ENCODE measurements around the gene SRF. TPM values are rescaled to one million over a fixed set of nuclear protein-coding genes. Genes with fewer than 3 reads are reported as not detected.

Gene SRF
- total RNA-seq, 1 experiment from 2014 or later, result 25.4 TPM

- no peaks in the 10 kb centered on the region for H3K9me3 ChIP-seq (ENCODE audit: insufficient read depth, low read depth)
- no peak overlapping the region for H3K4me3 ChIP-seq
- no peaks in the 10 kb centered on the region; the same call in 1 of the 2 replicates for H3F3A ChIP-seq (ENCODE audit: insufficient read depth, low read depth)
- intact Hi-C loops (cut with micrococcal nuclease; ENCODE audit: unreplicated experiment), result no loop called here
- no peaks in the 10 kb centered on the region for H3K36me3 ChIP-seq (ENCODE audit: low read depth)
- H3K27me3 ChIP-seq (ENCODE audit: insufficient read depth, low read depth), result no peaks in the 10 kb centered on the region
- BruUV-seq (replicated peaks), result no TSS peak
- H3K27ac ChIP-seq, result no peak overlapping the region
- no peaks in the 10 kb centered on the region for H4K20me1 ChIP-seq (ENCODE audit: insufficient read depth)
- H3K4me1 ChIP-seq (replicated peaks; ENCODE audit: insufficient read depth), result no peaks in the 10 kb centered on the region
- ChIA-PET CTCF (no interaction called here), POLR2A (ENCODE audit: unreplicated experiment) (no interaction called here)
- H3K79me2 ChIP-seq (ENCODE audit: low read depth), result no peaks in the 10 kb centered on the region
- H3K9me2 ChIP-seq (ENCODE audit: insufficient read depth), result no peaks in the 10 kb centered on the region
- TF ChIP-seq CTCF (conservative IDR thresholded peaks at IDR 0.05) (no peak), EZH2 (IDR thresholded peaks at IDR 0.05; ENCODE audit: low read depth) (no peak)
- no peak overlapping the region for H2AFZ ChIP-seq
- DNase-seq, result no peak
- H3K4me2 ChIP-seq, result no peak overlapping the region
These were observed 49.4 kb downstream of the SRF start for GRCh38 chr6:43220439-43220951.

- ChIA-PET CTCF (no interaction called here), POLR2A (ENCODE audit: unreplicated experiment) (no interaction called here)
- Histone ChIP-seq H3K4me1 (replicated peaks; ENCODE audit: insufficient read depth) (no peaks in the 10 kb centered on the region), H2AFZ (no peak overlapping the region), H3K36me3 (ENCODE audit: low read depth) (no peaks in the 10 kb centered on the region), H3K4me3 (no peak overlapping the region), H3K4me2 (no peak overlapping the region), H3K9me3 (ENCODE audit: insufficient read depth, low read depth) (no peaks in the 10 kb centered on the region), H3K27me3 (ENCODE audit: insufficient read depth, low read depth) (no peaks in the 10 kb centered on the region), H3F3A (ENCODE audit: insufficient read depth, low read depth) (no peaks in the 10 kb centered on the region; the same call in 1 of the 2 replicates), H3K79me2 (ENCODE audit: low read depth) (no peaks in the 10 kb centered on the region), H4K20me1 (ENCODE audit: insufficient read depth) (no peaks in the 10 kb centered on the region), H3K9me2 (ENCODE audit: insufficient read depth) (no peaks in the 10 kb centered on the region), H3K27ac (no peak overlapping the region)
- TF ChIP-seq EZH2 (IDR thresholded peaks at IDR 0.05; ENCODE audit: low read depth), result no peak
- no peak for TF ChIP-seq CTCF (conservative IDR thresholded peaks at IDR 0.05)
- intact Hi-C loops (cut with micrococcal nuclease; ENCODE audit: unreplicated experiment), result no loop called here
- BruUV-seq (replicated peaks), result no TSS peak
- DNase-seq, result peak in 1 of 2 experiments; percentile 50
These were observed 50.2 kb downstream of the SRF start for GRCh38 chr6:43221046-43221972.

- ChIA-PET POLR2A (ENCODE audit: unreplicated experiment) (no interaction called here), CTCF (no interaction called here)
These were observed 51.5 kb downstream of the SRF start for GRCh38 chr6:43222418-43223059.

More at GRCh38 chr6:43222418-43223059, 51.5 kb downstream of the SRF start:
- BruUV-seq (replicated peaks), result no TSS peak
- no peaks in the 10 kb centered on the region; the same call in 1 of the 2 replicates for H3F3A ChIP-seq (ENCODE audit: insufficient read depth, low read depth)
- no peak overlapping the region for H3K27ac ChIP-seq
- H3K36me3 ChIP-seq (ENCODE audit: low read depth), result no peaks in the 10 kb centered on the region
- H3K9me3 ChIP-seq (ENCODE audit: insufficient read depth, low read depth), result no peaks in the 10 kb centered on the region
- no peak for DNase-seq
- no peak overlapping the region for H3K4me2 ChIP-seq
- intact Hi-C loops (cut with micrococcal nuclease; ENCODE audit: unreplicated experiment), result no loop called here
- H2AFZ ChIP-seq, result no peak overlapping the region
- no peaks in the 10 kb centered on the region for H4K20me1 ChIP-seq (ENCODE audit: insufficient read depth)
- TF ChIP-seq CTCF (conservative IDR thresholded peaks at IDR 0.05), result no peak
- TF ChIP-seq EZH2 (IDR thresholded peaks at IDR 0.05; ENCODE audit: low read depth), result no peak
- H3K4me1 ChIP-seq (replicated peaks; ENCODE audit: insufficient read depth), result no peaks in the 10 kb centered on the region
- no peaks in the 10 kb centered on the region for H3K27me3 ChIP-seq (ENCODE audit: insufficient read depth, low read depth)
- no peak overlapping the region for H3K4me3 ChIP-seq
- no peaks in the 10 kb centered on the region for H3K9me2 ChIP-seq (ENCODE audit: insufficient read depth)
- no peaks in the 10 kb centered on the region for H3K79me2 ChIP-seq (ENCODE audit: low read depth)
